Liver (tissue), 9 donors: ENCODE data around the gene NTN1. TPM values are rescaled to one million over a fixed set of nuclear protein-coding genes. Genes with fewer than 3 reads are reported as not detected.

Experiments used
- DNase-seq: peaks from one replicate; pipeline ENCODE4 v3.0.0-alpha.2; 2017; ENCODE audit warnings: low spot score
- H3K27ac ChIP-seq, 2 donors: one replicate each; pipeline ENCODE4 v1.7.0; 2013; ENCODE audit warnings: inconsistent platforms in 2 of 2, low read length in 2 of 2, control low read depth in 1 of 2, low read depth in 1 of 2, mild to moderate bottlenecking in 1 of 2
- H3K27me3 ChIP-seq, 4 donors: one replicate each; pipeline versions ENCODE4 v1.6.1 to v1.7.0; 2013; ENCODE audit warnings: low read length in 3 of 4, inconsistent platforms in 1 of 4, mild to moderate bottlenecking in 1 of 4, moderate library complexity in 1 of 4; ENCODE audit not compliant: control insufficient read depth in 4 of 4, insufficient read depth in 4 of 4
- H3K36me3 ChIP-seq, 4 donors: one replicate each; pipeline versions ENCODE4 v1.6.1 to v1.7.0; 2013; ENCODE audit warnings: low read length in 3 of 4, mild to moderate bottlenecking in 3 of 4, low read depth in 1 of 4, moderate library complexity in 1 of 4; ENCODE audit not compliant: control insufficient read depth in 4 of 4, insufficient read depth in 3 of 4
- H3K4me1 ChIP-seq, 4 donors: one replicate each; pipeline versions ENCODE4 v1.6.1 to v1.7.0; 2013; ENCODE audit warnings: low read length in 3 of 4, mild to moderate bottlenecking in 3 of 4, moderate library complexity in 1 of 4; ENCODE audit not compliant: control insufficient read depth in 4 of 4, insufficient read depth in 4 of 4
- H3K4me3 ChIP-seq, 3 donors: one replicate each; pipeline versions ENCODE4 v1.6.1 to v1.7.0; 2013; ENCODE audit warnings: low read length in 3 of 3, control low read depth in 1 of 3, low read depth in 1 of 3, mild to moderate bottlenecking in 1 of 3
- H3K9ac ChIP-seq, 2 donors: one replicate each; pipeline ENCODE4 v1.7.0; 2013; ENCODE audit warnings: low read length in 2 of 2, mild to moderate bottlenecking in 2 of 2, moderate library complexity in 2 of 2, control low read depth in 1 of 2, low read depth in 1 of 2
- H3K9me3 ChIP-seq, 4 donors: one replicate each; pipeline versions ENCODE4 v1.6.1 to v1.7.0; 2013; ENCODE audit warnings: low read length in 3 of 4; ENCODE audit not compliant: control insufficient read depth in 4 of 4
- ATF3 ChIP-seq: IDR thresholded peaks from 2 replicates; pipeline ENCODE4 v1.6.1; 2016; ENCODE audit warnings: antibody characterized with exemption
- CTCF ChIP-seq: fragments of 150-350 bp; IDR thresholded peaks from 2 replicates; pipeline ENCODE4 v1.5.1; 2017; ENCODE audit warnings: improper control_type of control experiment, low read depth, low read length; ENCODE audit not compliant: missing input control
- EGR1 ChIP-seq, 2 donors: IDR thresholded peaks; 2 replicates each; pipeline ENCODE4 v1.6.1; 2016 to 2018; ENCODE audit warnings: antibody characterized with exemption in 2 of 2, low read depth in 2 of 2
- FOXA1 ChIP-seq: IDR thresholded peaks from 2 replicates; pipeline ENCODE4 v1.6.1; 2016; ENCODE audit warnings: antibody characterized with exemption
- FOXA2 ChIP-seq: IDR thresholded peaks from 2 replicates; pipeline ENCODE4 v1.6.1; 2016; ENCODE audit warnings: antibody characterized with exemption
- GABPA ChIP-seq, 2 donors: IDR thresholded peaks in 1 of 2; conservative IDR thresholded peaks in 1 of 2; 2 replicates each; pipeline ENCODE4 v1.6.1; 2016; ENCODE audit warnings: antibody characterized with exemption in 2 of 2, mild to moderate bottlenecking in 1 of 2, moderate library complexity in 1 of 2
- HNF4A ChIP-seq, 2 donors: conservative IDR thresholded peaks; 2 replicates each; pipeline ENCODE4 v1.6.1; 2016; ENCODE audit warnings: antibody characterized with exemption in 2 of 2, mild to moderate bottlenecking in 2 of 2
- HNF4G ChIP-seq: IDR thresholded peaks from 2 replicates; pipeline ENCODE4 v1.6.1; 2016; ENCODE audit warnings: antibody characterized with exemption
- JUND ChIP-seq, 2 donors: IDR thresholded peaks; 2 replicates each; pipeline ENCODE4 v1.6.1; 2016; ENCODE audit warnings: antibody characterized with exemption in 2 of 2
- MAX ChIP-seq: IDR thresholded peaks from 2 replicates; pipeline ENCODE4 v1.6.1; 2016; ENCODE audit warnings: antibody characterized with exemption
- NR2F2 ChIP-seq: IDR thresholded peaks from 2 replicates; pipeline ENCODE4 v1.6.1; 2016; ENCODE audit warnings: antibody characterized with exemption
- RAD21 ChIP-seq, 2 donors: IDR thresholded peaks; 2 replicates each; pipeline ENCODE4 v1.6.1; 2016; ENCODE audit warnings: antibody characterized with exemption in 2 of 2, mild to moderate bottlenecking in 2 of 2
- REST ChIP-seq: IDR thresholded peaks from 2 replicates; pipeline ENCODE4 v1.6.1; 2016; ENCODE audit warnings: antibody characterized with exemption, mild to moderate bottlenecking
- RXRA ChIP-seq, 2 donors: IDR thresholded peaks; 2 replicates each; pipeline ENCODE4 v1.6.1; 2017 to 2018; ENCODE audit warnings: antibody characterized with exemption in 2 of 2, mild to moderate bottlenecking in 1 of 2
- SP1 ChIP-seq: IDR thresholded peaks from 2 replicates; pipeline ENCODE4 v1.6.1; 2018; ENCODE audit warnings: antibody characterized with exemption, mild to moderate bottlenecking
- TAF1 ChIP-seq: conservative IDR thresholded peaks from 2 replicates; pipeline ENCODE4 v1.6.1; 2016; ENCODE audit warnings: antibody characterized with exemption, mild to moderate bottlenecking
- YY1 ChIP-seq: IDR thresholded peaks from 2 replicates; pipeline ENCODE4 v1.6.1; 2016; ENCODE audit warnings: antibody characterized with exemption, mild to moderate bottlenecking
- ZBTB33 ChIP-seq: IDR thresholded peaks from 2 replicates; pipeline ENCODE4 v1.6.1; 2016; ENCODE audit warnings: antibody characterized with exemption
- WGBS: extraction: QIAGEN DNeasy Blood & Tissue Kit; methylation state at CpG from one replicate; pipeline ENCODE4 v1.1.7; 2013; 5-methylcytosine and 5-hydroxymethylcytosine counted together
- polyA plus RNA-seq, 2 donors: library from polyadenylated mRNA; stranded (reverse) in 1 of 2; unstranded in 1 of 2; fragments of 200-250 nt in 1 of 2; fragments of >200 nt in 1 of 2; fragmentation: Nextera tagmentation in 1 of 2; extraction: Ambion mirVana in 1 of 2; gene quantifications; one replicate each; pipeline versions ENCODE4 v1.2.1 to v1.2.3, GENCODE V29; 2013 to 2015
- total RNA-seq, 2 donors: library from RNA; depleted of rRNA; stranded (reverse); fragments of >200 nt; gene quantifications; one replicate each; pipeline ENCODE4 v1.2.3, GENCODE V29; 2014
- donor health status: healthy.
- donor health status: healthy.
- donor health status: healthy.
- donor health status: healthy.
- donor health status: healthy.

The NTN1 gene
- total and polyA plus RNA-seq, 4 donors = 0.14 to 8.7 (median 4.3) TPM

- no peak for DNase-seq
- no peak overlapping the region for H3K9ac ChIP-seq
- peaks cover 6 to 32% (median 17%) of the 10 kb centered on the region in 4 donors for H3K4me1 ChIP-seq
- peak overlapping the region; percentile 43 to 78 (median 51) for H3K4me3 ChIP-seq
- no peaks in the 10 kb centered on the region for H3K9me3 ChIP-seq
- H3K27me3 ChIP-seq = no peaks in the 10 kb centered on the region
- WGBS = 7% methylated on average over 25 of the region's 25 CpGs
- TF ChIP-seq ZBTB33 = no peak
- no peak for TF ChIP-seq RXRA (IDR thresholded peaks at IDR 0.05)
- TF ChIP-seq CTCF = no peak
- TF ChIP-seq MAX = no peak
- no peak for TF ChIP-seq NR2F2
- TF ChIP-seq TAF1 = no peak
- no peak for TF ChIP-seq REST
- no peak for TF ChIP-seq ATF3
- no peak for TF ChIP-seq SP1
- no peak for TF ChIP-seq RAD21 (IDR thresholded peaks at IDR 0.05)
- no peak for TF ChIP-seq FOXA1
- no peak for TF ChIP-seq GABPA (IDR thresholded peaks at IDR 0.05 in 1 of 2, conservative IDR thresholded peaks at IDR 0.05 in 1 of 2)
- no peak for TF ChIP-seq YY1
- no peak for TF ChIP-seq EGR1 (IDR thresholded peaks at IDR 0.05; ENCODE audit: low read depth in 2 of 2)
- TF ChIP-seq JUND (IDR thresholded peaks at IDR 0.05) = no peak
- no peak for TF ChIP-seq FOXA2
- no peak for TF ChIP-seq HNF4A (conservative IDR thresholded peaks at IDR 0.05)
- TF ChIP-seq HNF4G = no peak
- peak overlapping the region in 1 of 2 donors; percentile 34 for H3K27ac ChIP-seq
- peaks cover 0 to 1% (median 0%) of the 10 kb centered on the region in 4 donors for H3K36me3 ChIP-seq
Observed at GRCh38 chr17:9020824-9021157, 519 bp upstream of the NTN1 start.
